ENCODE data around the gene MAP3K20. TPM values are rescaled to one million over a fixed set of nuclear protein-coding genes. Genes with fewer than 3 reads are reported as not detected.

The MAP3K20 gene
- total and polyA plus RNA-seq, 2 of the 4 experiments (the other 2 are of a cell fraction) = 27.5 to 84.4 TPM

DNA sequence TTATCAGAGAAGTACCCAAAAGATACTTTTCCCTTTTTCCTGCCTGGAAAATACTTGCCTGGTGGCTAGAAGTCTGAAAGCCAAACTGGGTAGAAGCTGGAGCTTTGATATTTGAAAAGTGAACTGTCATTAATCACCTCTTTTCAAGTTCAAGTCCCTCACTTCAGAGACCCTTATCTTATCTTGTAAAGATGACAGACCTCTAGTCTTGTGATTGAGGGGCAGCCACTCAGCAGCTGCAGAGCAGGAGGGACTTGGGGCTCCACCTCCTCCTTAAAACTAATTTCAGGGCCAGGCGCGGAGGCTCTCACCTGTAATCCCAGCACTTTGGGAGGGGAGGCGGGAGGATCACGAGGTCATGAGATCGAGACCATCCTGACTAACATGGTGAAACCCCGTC is 214.9 kb downstream of the MAP3K20 start:
- Histone ChIP-seq H2BK120ac (ENCODE audit: low read depth, low read length) (no peak overlapping the region), H3K23ac (ENCODE audit: low read depth, low read length) (no peak overlapping the region), H2BK5ac (ENCODE audit: low read depth, low read length, poor library complexity, severe bottlenecking) (no peak overlapping the region), H4K8ac (ENCODE audit: low read depth in 2 of 2, low read length in 2 of 2) (no peak overlapping the region), H2AK9ac (replicated peaks; ENCODE audit: low read depth, low read length, poor library complexity) (no peak overlapping the region), H4K20me1 (ENCODE audit: insufficient read depth, low read length) (no peaks in the 10 kb centered on the region), H4K5ac (ENCODE audit: low read depth, low read length) (no peak overlapping the region), H3K56ac (ENCODE audit: extremely low read depth, insufficient read depth, low read length) (no peak overlapping the region), H3K27me3 (ENCODE audit: control insufficient read depth, insufficient read depth, low read length) (peaks cover 2% of the 10 kb centered on the region; the same call in 1 of the 2 replicates), H2BK20ac (ENCODE audit: low read depth, low read length) (no peak overlapping the region), H3K9me1 (ENCODE audit: insufficient read depth, low read length) (no peaks in the 10 kb centered on the region), H3K9ac (ENCODE audit: low read depth, low read length) (no peak overlapping the region), H2AK5ac (ENCODE audit: low read depth, low read length) (no peak overlapping the region), H3K4me2 (ENCODE audit: low read depth, low read length) (no peak overlapping the region), H3K4me3 (ENCODE audit: insufficient read depth, low read depth, low read length) (no peak overlapping the region), H3K18ac (ENCODE audit: low read depth, low read length) (no peak overlapping the region), H3K9me3 (ENCODE audit: control insufficient read depth, insufficient read depth, low read length) (peaks cover 1% of the 10 kb centered on the region; the same call in 1 of the 2 replicates), H4K91ac (ENCODE audit: insufficient read depth, low read depth, low read length) (no peak overlapping the region), H2BK15ac (ENCODE audit: low read depth, low read length) (no peak overlapping the region), H3K14ac (replicated peaks; ENCODE audit: low read depth, low read length) (no peak overlapping the region), H3K4ac (ENCODE audit: low read depth, low read length) (no peak overlapping the region), H3K4me1 (ENCODE audit: control insufficient read depth, insufficient read depth, low read length) (no peaks in the 10 kb centered on the region; the same call in 1 of the 2 replicates), H3K36me3 (ENCODE audit: control insufficient read depth, insufficient read depth, low read length) (no peaks in the 10 kb centered on the region), H3K27ac (ENCODE audit: insufficient read depth, low read length) (no peak overlapping the region), H3K79me1 (ENCODE audit: low read depth in 1 of 2, low read length in 2 of 2) (no peaks in the 10 kb centered on the region), H2AFZ (replicated peaks; ENCODE audit: low read length, poor library complexity) (no peak overlapping the region)
- no peak for ATAC-seq (ENCODE audit: low read depth)
- intact Hi-C loops (cut with micrococcal nuclease) (no loop called here), in situ Hi-C loops (cut with MboI; ENCODE audit: low sequenced_read_pairs) (no loop called here), dilution Hi-C loops (cut with HindIII; ENCODE audit: low sequenced_read_pairs, unreplicated experiment) (no loop called here)
- 88% methylated on average over 3 of the region's 6 CpGs; no CpG with 5 or more reads in 1 of the 2 experiments for WGBS, 2 experiments (ENCODE audit: extremely low coverage in 2 of 2, insufficient read length in 1 of 2)
- ChIA-PET POLR2A (ENCODE audit: unreplicated experiment) (no interaction called here), CTCF (interaction anchor here (0.6 kb wide), 1 partner anchor 92 kb away, joined by 4 read pairs; no protein-coding TSS in a partner anchor)
- no peak for TF ChIP-seq RCOR1 (IDR thresholded peaks at IDR 0.05; ENCODE audit: insufficient replicate concordance, low read length)
- TF ChIP-seq BHLHE40 (IDR thresholded peaks at IDR 0.05; ENCODE audit: low read depth, low read length) = no peak
- TF ChIP-seq NFE2L2 (IDR thresholded peaks at IDR 0.05; ENCODE audit: low read depth, low read length) = no peak
- no TSS peak for BruUV-seq (replicated peaks)
- no peak for DNase-seq
